ENCODE results near the gene WDPCP. TPM values are rescaled to one million over a fixed set of nuclear protein-coding genes. Genes with fewer than 3 reads are reported as not detected.

WDPCP gene
- total RNA-seq, 1 experiment from 2014 or later = 7.4 TPM

DNA sequence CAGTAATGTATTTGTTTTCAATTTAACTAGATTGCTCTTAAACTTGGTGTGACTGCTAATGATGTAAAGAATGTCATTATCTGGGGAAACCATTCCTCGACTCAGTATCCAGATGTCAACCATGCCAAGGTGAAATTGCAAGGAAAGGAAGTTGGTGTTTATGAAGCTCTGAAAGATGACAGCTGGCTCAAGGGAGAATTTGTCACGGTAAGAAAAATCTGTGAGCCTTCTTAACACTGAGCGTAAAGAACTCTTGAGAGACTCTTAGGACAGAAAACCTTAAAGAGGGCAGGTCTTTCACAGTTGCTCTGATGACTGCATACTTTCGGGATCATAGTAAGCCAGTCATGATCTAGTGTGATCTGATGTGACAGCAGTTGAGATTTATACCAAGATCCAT, 16.4 kb upstream of the WDPCP start:
- ChIA-PET CTCF (no interaction called here), POLR2A (no interaction called here)
- Histone ChIP-seq H3K36me3 (ENCODE audit: control insufficient read depth, insufficient read depth, low read length) (peaks cover 47% of the 10 kb centered on the region), H3K27ac (ENCODE audit: low read length) (no peak overlapping the region), H3K4me3 (ENCODE audit: low read depth in 2 of 2, low read length in 2 of 2) (no peak overlapping the region), H3K9me3 (ENCODE audit: control insufficient read depth, insufficient read depth, low read depth, low read length) (no peaks in the 10 kb centered on the region), H3K4me1 (ENCODE audit: control insufficient read depth, insufficient read depth, low read length) (no peaks in the 10 kb centered on the region), H3K27me3 (ENCODE audit: control insufficient read depth, insufficient read depth, low read length) (no peaks in the 10 kb centered on the region)
- no peak for TF ChIP-seq POLR2AphosphoS5 (IDR thresholded peaks at IDR 0.05; ENCODE audit: low read depth, low read length)
- no peak for TF ChIP-seq REST (IDR thresholded peaks at IDR 0.05; ENCODE audit: insufficient read depth in 1 of 2, low read depth in 2 of 2, low read length in 1 of 2)
- no peak for TF ChIP-seq CTCF (IDR thresholded peaks at IDR 0.05)
- TF ChIP-seq TCF7L2 (IDR thresholded peaks at IDR 0.05; ENCODE audit: low read depth, low read length) = no peak
- TF ChIP-seq SIN3A (IDR thresholded peaks at IDR 0.05; ENCODE audit: borderline replicate concordance, insufficient read depth, low read depth, low read length) = no peak
- intact Hi-C loops (cut with micrococcal nuclease; ENCODE audit: unreplicated experiment) = no loop called here
- ATAC-seq = no peak
- BruUV-seq (replicated peaks) = no TSS peak
- in situ Hi-C loops (cut with HindIII; ENCODE audit: low pct_unique_long_range_greater_than_20kb, low sequenced_read_pairs) = no loop called here
- DNase-seq (ENCODE audit: low read depth, low spot score) = no peak

DNA sequence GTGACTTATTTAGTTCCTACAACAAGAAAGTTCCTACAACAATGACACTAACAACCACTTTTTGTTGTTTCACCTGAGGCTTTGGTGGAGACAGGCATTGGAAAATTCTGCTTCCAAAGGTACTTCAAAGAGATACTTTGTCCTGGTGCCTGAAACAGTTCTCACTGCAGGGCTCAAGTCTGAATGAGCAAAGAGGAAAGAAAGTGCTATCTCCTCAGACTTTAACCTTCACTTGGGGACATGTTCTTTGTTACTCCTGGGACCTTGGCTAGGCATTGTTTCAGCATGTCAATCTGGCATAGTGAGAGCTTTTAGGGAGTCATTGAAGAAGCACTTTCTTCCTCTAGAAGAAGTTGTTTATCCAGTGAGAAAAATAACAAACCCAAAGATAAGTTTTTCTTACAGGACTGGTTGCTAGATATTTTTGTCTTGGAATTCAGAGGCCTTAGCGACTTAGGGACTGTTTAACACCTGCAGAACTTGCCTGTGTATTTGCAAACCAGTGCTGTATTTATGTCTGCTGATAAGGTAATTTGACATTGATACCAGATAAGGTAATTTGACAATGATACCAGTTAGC, 12.7 kb upstream of the WDPCP start:
- no peak overlapping the region for H3K4me3 ChIP-seq (ENCODE audit: low read depth in 2 of 2, low read length in 2 of 2)
- CTCF ChIA-PET = no interaction called here
- no peak for TF ChIP-seq CTCF (IDR thresholded peaks at IDR 0.05)
- TF ChIP-seq SIN3A (IDR thresholded peaks at IDR 0.05; ENCODE audit: borderline replicate concordance, insufficient read depth, low read depth, low read length) = no peak
- no peak for TF ChIP-seq REST (IDR thresholded peaks at IDR 0.05; ENCODE audit: insufficient read depth in 1 of 2, low read depth in 2 of 2, low read length in 1 of 2)
- TF ChIP-seq POLR2AphosphoS5 (IDR thresholded peaks at IDR 0.05; ENCODE audit: low read depth, low read length) = no peak
- no peak for TF ChIP-seq TCF7L2 (IDR thresholded peaks at IDR 0.05; ENCODE audit: low read depth, low read length)
- in situ Hi-C loops (cut with HindIII; ENCODE audit: low pct_unique_long_range_greater_than_20kb, low sequenced_read_pairs) = no loop called here
- H3K36me3 ChIP-seq (ENCODE audit: control insufficient read depth, insufficient read depth, low read length) = peaks cover 44% of the 10 kb centered on the region
- no TSS peak for BruUV-seq (replicated peaks)
- DNase-seq (ENCODE audit: low read depth, low spot score) (no peak), ATAC-seq (no peak)
- no peaks in the 10 kb centered on the region for H3K4me1 ChIP-seq (ENCODE audit: control insufficient read depth, insufficient read depth, low read length)
- no peaks in the 10 kb centered on the region for H3K9me3 ChIP-seq (ENCODE audit: control insufficient read depth, insufficient read depth, low read depth, low read length)
- no peak overlapping the region for H3K27ac ChIP-seq (ENCODE audit: low read length)
- intact Hi-C loops (cut with micrococcal nuclease; ENCODE audit: unreplicated experiment) = no loop called here
- POLR2A ChIA-PET = no interaction called here
- no peaks in the 10 kb centered on the region for H3K27me3 ChIP-seq (ENCODE audit: control insufficient read depth, insufficient read depth, low read length)
